WTC11 (cell line): ENCODE results near the gene STH. TPM values are rescaled to one million over a fixed set of nuclear protein-coding genes. Genes with fewer than 3 reads are reported as not detected.

ENCODE experiments used
- ATAC-seq: fragments of 200-7000 bp; cut with Tn5 transposase; 2 replicates; pipeline ENCODE4 v1.10.0; 2021; ENCODE audit warnings: mild to moderate bottlenecking, moderate library complexity
- CTCF ChIA-PET: fragments of 300-600 bp; sonication (Branson Sonifier 250); formaldehyde crosslinking; loops from one replicate; lab custom pipeline; 2021; ENCODE audit warnings: antibody characterized with exemption; lab: Charles Lee
- POLR2A ChIA-PET: fragments of 350-600 bp; sonication (Branson Sonifier 250); formaldehyde crosslinking; loops from one replicate; lab custom pipeline; 2021; ENCODE audit warnings: antibody characterized with exemption; lab: Charles Lee
- DNase-seq: peaks from one replicate; pipeline ENCODE4 v3.0.0; 2021; ENCODE audit warnings: low spot score
- H3K27ac Mint-ChIP-seq: 2 replicates; pipeline ENCODE4 v1.8.0; 2021; ENCODE audit warnings: mixed read lengths
- H3K27me3 Mint-ChIP-seq: 2 replicates; pipeline ENCODE4 v1.8.0; 2021; ENCODE audit warnings: low read depth, mild to moderate bottlenecking, moderate library complexity, mixed read lengths
- H3K36me3 Mint-ChIP-seq: 2 replicates; pipeline ENCODE4 v1.8.0; 2021; ENCODE audit warnings: mixed read lengths
- H3K4me1 Mint-ChIP-seq: 2 replicates; pipeline ENCODE4 v1.8.0; 2022; ENCODE audit warnings: mixed read lengths
- H3K4me3 Mint-ChIP-seq: 2 replicates; pipeline ENCODE4 v1.8.0; 2021; ENCODE audit warnings: mild to moderate bottlenecking, moderate library complexity, mixed read lengths
- H3K9me3 Mint-ChIP-seq: 2 replicates; pipeline ENCODE4 v1.8.0; 2021; ENCODE audit warnings: mixed read lengths
- CDX4 ChIP-seq: fragments of 250-450 bp; sonication (Bioruptor Pico); IDR thresholded peaks from 2 replicates; pipeline ENCODE4 v1.9.0; 2021; ENCODE audit warnings: moderate library complexity, mild to moderate bottlenecking, inconsistent platforms, borderline replicate concordance
- E2F5 ChIP-seq: sonication (generic); formaldehyde crosslinking; IDR thresholded peaks from 2 replicates; pipeline ENCODE4 v1.8.1; 2022; ENCODE audit warnings: mild to moderate bottlenecking, moderate library complexity, missing genetic modification reagents
- ESRRA ChIP-seq: sonication (generic); formaldehyde crosslinking; IDR thresholded peaks from 2 replicates; pipeline ENCODE4 v1.8.1; 2022; ENCODE audit warnings: mild to moderate bottlenecking, missing genetic modification reagents, borderline replicate concordance
- GABPB1 ChIP-seq: sonication (generic); formaldehyde crosslinking; IDR thresholded peaks from 2 replicates; pipeline ENCODE4 v1.8.1; 2023; ENCODE audit warnings: mild to moderate bottlenecking, missing genetic modification reagents
- HMGXB4 ChIP-seq: sonication (generic); formaldehyde crosslinking; IDR thresholded peaks from 2 replicates; pipeline ENCODE4 v1.8.1; 2023; ENCODE audit warnings: mild to moderate bottlenecking, moderate library complexity, missing genetic modification reagents
- IRF1 ChIP-seq: sonication (generic); formaldehyde crosslinking; IDR thresholded peaks from 2 replicates; pipeline ENCODE4 v1.8.0; 2023; ENCODE audit warnings: missing genetic modification reagents
- MLX ChIP-seq: sonication (generic); formaldehyde crosslinking; IDR thresholded peaks from 2 replicates; pipeline ENCODE4 v1.8.1; 2023; ENCODE audit warnings: mild to moderate bottlenecking, missing genetic modification reagents, moderate library complexity
- NR2C2 ChIP-seq: sonication (generic); formaldehyde crosslinking; IDR thresholded peaks from 2 replicates; pipeline ENCODE4 v1.8.0; 2022; ENCODE audit warnings: mild to moderate bottlenecking, missing genetic modification reagents
- NR3C1 ChIP-seq: sonication (generic); formaldehyde crosslinking; conservative IDR thresholded peaks from 2 replicates; pipeline ENCODE4 v1.8.1; 2023; ENCODE audit warnings: low read depth, mild to moderate bottlenecking, missing genetic modification reagents
- PRDM15 ChIP-seq: sonication (generic); formaldehyde crosslinking; IDR thresholded peaks from 2 replicates; pipeline ENCODE4 v1.8.0; 2022; ENCODE audit warnings: missing genetic modification reagents
- PREB ChIP-seq: sonication (generic); formaldehyde crosslinking; IDR thresholded peaks from 2 replicates; pipeline ENCODE4 v1.8.1; 2022; ENCODE audit warnings: mild to moderate bottlenecking, missing genetic modification reagents, moderate library complexity, borderline replicate concordance
- SMAD4 ChIP-seq: sonication (generic); formaldehyde crosslinking; IDR thresholded peaks from 2 replicates; pipeline ENCODE4 v1.8.0; 2022; ENCODE audit warnings: mild to moderate bottlenecking, missing genetic modification reagents
- STAT6 ChIP-seq: sonication (generic); formaldehyde crosslinking; conservative IDR thresholded peaks from 2 replicates; pipeline ENCODE4 v1.8.1; 2023; ENCODE audit warnings: mild to moderate bottlenecking, low read depth, missing genetic modification reagents, moderate library complexity
- ZBTB21 ChIP-seq: sonication (generic); formaldehyde crosslinking; IDR thresholded peaks from 2 replicates; pipeline ENCODE4 v1.8.1; 2023; ENCODE audit warnings: mild to moderate bottlenecking, missing genetic modification reagents, borderline replicate concordance
- ZNF121 ChIP-seq: sonication (generic); formaldehyde crosslinking; IDR thresholded peaks from 2 replicates; pipeline ENCODE4 v1.8.0; 2023; ENCODE audit warnings: missing genetic modification reagents
- ZNF281 ChIP-seq: sonication (generic); formaldehyde crosslinking; IDR thresholded peaks from 2 replicates; pipeline ENCODE4 v1.8.0; 2023; ENCODE audit warnings: mild to moderate bottlenecking, missing genetic modification reagents
- ZNF317 ChIP-seq: sonication (generic); formaldehyde crosslinking; IDR thresholded peaks from 2 replicates; pipeline ENCODE4 v1.8.1; 2023; ENCODE audit warnings: low read depth, mild to moderate bottlenecking, moderate library complexity, missing genetic modification reagents, borderline replicate concordance
- ZNF416 ChIP-seq: fragments of 250-450 bp; sonication (Bioruptor Pico); IDR thresholded peaks from 2 replicates; pipeline ENCODE4 v1.9.0; 2021; ENCODE audit warnings: mild to moderate bottlenecking, inconsistent platforms
- total RNA-seq: library from RNA; stranded (reverse); gene quantifications from 3 replicates; pipeline ENCODE4 v1.2.3, GENCODE V29; 2021

Gene STH
- total RNA-seq, 1 experiment from 2014 or later, result not detected

GRCh38 chr17:45967378-45967777 lies 31.7 kb upstream of the STH start (continued):
- no peak for TF ChIP-seq HMGXB4 (CRISPR knock-in tag)
- no peak for TF ChIP-seq GABPB1 (CRISPR knock-in tag)
- no peak for TF ChIP-seq ZNF416
- no peak for TF ChIP-seq SMAD4 (CRISPR knock-in tag)
- no peak for TF ChIP-seq ZBTB21 (CRISPR knock-in tag)

GRCh38 chr17:45968732-45969131 lies 30.3 kb upstream of the STH start:
- Mint-ChIP-seq H3K27ac (no peak overlapping the region), H3K9me3 (peaks cover 13% of the 10 kb centered on the region), H3K27me3 (peaks cover 5% of the 10 kb centered on the region; the same call in 1 of the 2 replicates), H3K36me3 (no peaks in the 10 kb centered on the region), H3K4me1 (no peaks in the 10 kb centered on the region), H3K4me3 (no peak overlapping the region)
- no peak for DNase-seq
- no peak for ATAC-seq
- TF ChIP-seq PREB (CRISPR knock-in tag), result no peak
- TF ChIP-seq IRF1 (CRISPR knock-in tag), result no peak
- no peak for TF ChIP-seq CDX4
- no peak for TF ChIP-seq ZNF121 (CRISPR knock-in tag)
- no peak for TF ChIP-seq STAT6 (CRISPR knock-in tag)
- no peak for TF ChIP-seq ESRRA (CRISPR knock-in tag)
- no peak for TF ChIP-seq MLX (CRISPR knock-in tag)
- no peak for TF ChIP-seq PRDM15 (CRISPR knock-in tag)
- no peak for TF ChIP-seq GABPB1 (CRISPR knock-in tag)
- TF ChIP-seq NR2C2 (CRISPR knock-in tag), result no peak
- no peak for TF ChIP-seq E2F5
- no peak for TF ChIP-seq HMGXB4 (CRISPR knock-in tag)
- TF ChIP-seq ZNF317 (CRISPR knock-in tag), result no peak
- no peak for TF ChIP-seq NR3C1 (CRISPR knock-in tag)
- TF ChIP-seq ZNF281, result no peak
- POLR2A ChIA-PET, result no interaction called here
- CTCF ChIA-PET, result interaction anchor here (2.0 to 3.5 kb wide), 2 partner anchors 20 to 27 kb away, joined by 4 to 16 read pairs; no protein-coding TSS in a partner anchor
